GM18861 (cell line): Measurements from ENCODE around the gene SLC39A11.
"Not testable (repeated sequence)": the region's sequence is repeated elsewhere in the genome, so short reads cannot be mapped to it uniquely, and the experiment has no call there.

Experiments used
- ATAC-seq: cut with Tn5 transposase; IDR thresholded peaks from one replicate; pipeline ENCODE4 v1.9.1; 2021; ENCODE audit not compliant: unreplicated experiment

The SLC39A11 gene

GRCh38 chr17:72766761-72767356 lies 325.6 kb downstream of the SLC39A11 start:
- no peak for ATAC-seq

DNA sequence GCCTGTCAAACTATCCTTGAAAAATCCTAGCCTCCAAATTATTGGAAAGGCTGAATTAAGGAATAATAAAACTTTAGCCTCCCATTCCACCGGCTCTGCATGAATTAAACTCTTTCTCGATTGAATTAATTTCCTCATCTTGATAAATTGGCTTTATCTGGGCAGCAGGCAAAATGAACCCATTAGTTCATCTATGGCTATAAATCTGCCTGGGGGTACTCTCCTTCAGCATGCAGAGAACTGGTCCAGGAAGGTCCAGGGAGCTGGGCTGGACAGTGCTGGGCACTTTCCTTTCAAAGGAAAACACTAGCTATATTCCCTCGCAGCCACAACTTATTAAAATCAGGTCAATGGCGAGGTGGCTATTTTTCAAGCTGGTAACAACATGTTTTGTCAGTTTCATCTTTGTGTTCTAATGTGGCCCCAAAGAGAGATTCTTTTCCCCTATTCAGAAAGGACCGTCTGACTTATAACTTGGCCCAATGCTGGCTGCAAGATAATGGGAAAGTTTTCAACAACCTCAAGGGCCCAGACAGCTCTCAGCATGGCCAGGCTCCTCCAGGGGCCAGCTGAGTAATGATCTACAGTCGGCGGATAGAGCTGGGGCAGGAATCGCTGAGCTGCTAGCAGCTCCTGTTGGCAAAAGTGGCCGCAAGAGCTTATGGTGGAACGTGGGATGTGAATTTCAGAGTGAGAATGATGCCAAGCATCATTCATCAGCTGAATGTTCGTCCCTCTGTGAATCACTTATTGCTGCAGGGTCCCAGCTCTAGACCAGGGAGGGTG lies 326.9 kb downstream of the SLC39A11 start:
- ATAC-seq: no peak

DNA sequence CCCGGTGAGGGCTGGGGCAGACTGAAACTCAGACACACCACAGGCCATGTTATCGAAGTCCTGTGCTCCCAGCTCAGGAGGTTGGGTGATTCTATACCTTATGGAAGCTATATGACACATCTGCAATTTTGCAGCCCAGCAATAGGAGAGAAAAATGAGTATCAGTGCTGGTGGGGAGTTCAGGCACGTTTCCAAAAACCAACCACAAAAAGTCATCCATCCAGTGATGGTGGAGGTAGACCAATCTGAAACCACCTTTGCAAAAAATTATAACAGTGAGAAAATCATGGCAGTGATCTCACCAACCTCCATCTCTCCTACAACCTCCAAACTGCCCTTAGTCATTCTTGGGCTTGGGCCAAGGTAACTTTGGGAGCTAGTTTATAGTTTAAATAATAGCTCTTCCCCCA lies 327.9 kb downstream of the SLC39A11 start:
- ATAC-seq: no peak

- no peak for ATAC-seq
Measured at GRCh38 chr17:72763981-72764380, 328.5 kb downstream of the SLC39A11 start.

DNA sequence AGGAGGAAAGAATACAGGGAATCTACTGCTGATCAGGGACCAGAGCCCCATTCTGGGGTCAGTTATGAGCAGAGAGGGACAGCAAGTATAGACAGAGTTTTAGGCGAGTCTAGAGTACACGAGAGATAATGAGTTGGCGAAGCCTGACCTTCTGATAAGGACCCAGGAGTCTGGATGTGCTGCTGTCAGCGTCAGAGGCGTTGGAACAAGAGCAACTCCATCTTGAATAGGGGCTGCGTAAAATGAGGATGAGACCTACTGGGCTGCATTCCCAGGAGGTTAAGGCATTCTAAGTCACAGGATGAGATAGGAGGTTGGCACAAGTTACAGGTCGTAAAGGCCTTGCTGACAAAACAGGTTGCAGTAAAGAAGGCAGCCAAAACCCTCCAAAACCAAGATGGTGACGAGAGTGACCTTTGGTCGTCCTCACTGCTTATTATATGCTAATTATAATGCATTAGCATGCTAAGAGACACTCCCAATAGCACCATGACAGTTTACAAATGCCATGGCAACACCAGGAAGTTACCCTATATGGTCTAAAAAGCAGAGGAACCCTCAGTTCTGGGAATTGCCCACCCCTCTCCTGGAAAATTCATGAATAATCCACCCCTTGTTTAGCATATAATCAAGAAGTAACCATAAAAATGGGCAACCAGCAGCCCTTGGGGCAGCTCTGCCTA lies 330.5 kb downstream of the SLC39A11 start:
- ATAC-seq: not testable (repeated sequence)

DNA sequence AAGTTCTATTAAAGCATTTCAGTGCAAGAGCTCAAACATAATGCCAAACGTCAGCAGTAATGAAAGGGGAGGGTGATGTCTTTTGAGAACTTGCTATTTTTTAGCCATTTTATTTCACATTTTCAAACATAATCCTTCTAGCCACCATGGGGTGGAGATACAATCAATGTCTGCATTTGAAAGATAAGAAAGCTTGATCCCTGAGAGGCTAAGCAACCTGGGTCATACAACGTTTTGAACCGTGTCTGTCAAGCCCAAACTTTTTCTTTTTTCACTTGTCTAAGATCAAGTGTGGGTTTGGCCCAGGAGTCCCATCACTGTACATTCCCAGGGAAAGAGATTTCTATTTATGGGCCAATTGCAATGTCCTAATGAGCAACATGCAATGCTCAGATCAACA lies 331.1 kb downstream of the SLC39A11 start:
- ATAC-seq: no peak

GRCh38 chr17:72760368-72760767 lies 332.1 kb downstream of the SLC39A11 start:
- ATAC-seq: no peak

GRCh38 chr17:72759301-72759700 lies 333.2 kb downstream of the SLC39A11 start:
- ATAC-seq: no peak

DNA sequence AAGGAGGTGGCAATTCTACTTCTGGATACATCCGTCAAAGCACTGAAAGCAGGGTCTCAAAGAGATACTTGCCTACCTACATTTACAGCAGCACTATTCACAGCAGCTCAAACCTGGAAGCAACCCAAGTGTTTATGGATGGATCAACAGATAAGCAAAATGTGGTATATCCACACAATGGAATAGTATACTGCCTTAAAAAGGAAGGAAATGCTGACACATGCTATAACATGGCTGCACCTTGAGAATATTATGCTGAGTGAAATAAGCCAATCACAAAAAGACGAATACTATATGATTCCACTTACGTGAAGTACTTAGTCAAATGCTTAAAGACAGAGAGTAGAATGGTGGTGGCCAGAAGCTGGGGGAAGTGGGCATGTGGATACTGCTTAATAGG lies 336.2 kb downstream of the SLC39A11 start:
- no peak for ATAC-seq

GRCh38 chr17:72754513-72754912 lies 338.0 kb downstream of the SLC39A11 start:
- no peak for ATAC-seq

- no peak for ATAC-seq
Measured at GRCh38 chr17:72751746-72752145, 340.7 kb downstream of the SLC39A11 start.

GRCh38 chr17:72749119-72749572 lies 343.3 kb downstream of the SLC39A11 start:
- no peak for ATAC-seq

DNA sequence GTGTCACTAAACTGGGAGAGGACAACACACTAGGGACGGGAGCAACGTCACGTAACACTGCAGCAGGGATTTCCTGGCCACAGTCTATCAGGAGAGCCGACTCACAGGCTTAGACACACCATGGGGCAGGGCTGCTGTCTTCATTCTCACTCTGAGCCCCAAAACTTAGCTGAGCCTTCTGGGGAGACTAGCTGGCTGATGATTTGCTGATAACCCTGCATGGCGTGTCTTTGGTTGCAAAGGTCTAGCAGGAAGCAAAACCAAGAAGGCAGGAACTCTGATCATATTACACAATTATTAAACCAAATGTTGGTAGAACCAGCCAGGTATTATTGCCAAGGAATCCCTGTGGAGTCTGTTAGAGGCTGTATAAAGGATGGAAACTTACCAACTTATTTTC lies 345.0 kb downstream of the SLC39A11 start:
- no peak for ATAC-seq

DNA sequence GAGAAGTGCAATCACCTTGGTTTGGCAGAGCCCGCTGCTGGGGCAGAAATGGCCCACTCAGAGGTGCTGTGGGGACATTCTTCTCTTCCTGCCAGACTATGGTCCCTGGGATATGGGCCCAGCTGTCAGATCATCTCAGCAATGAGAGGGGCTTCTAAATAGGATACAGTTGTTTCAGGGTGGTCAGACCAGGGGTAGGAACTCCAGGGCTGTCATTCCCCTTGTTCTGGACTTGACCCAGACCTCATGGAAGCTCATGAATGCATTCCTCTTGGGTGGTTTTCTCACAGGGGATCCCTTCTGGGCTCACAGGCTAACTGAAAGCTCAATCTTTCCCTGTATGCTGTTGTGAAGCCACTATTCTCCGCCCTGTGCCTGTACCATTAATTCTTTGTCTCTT lies 347.2 kb downstream of the SLC39A11 start:
- no peak for ATAC-seq

GRCh38 chr17:72743037-72743467 lies 349.4 kb downstream of the SLC39A11 start:
- ATAC-seq: no peak

GRCh38 chr17:72737151-72737690 lies 355.3 kb downstream of the SLC39A11 start:
- ATAC-seq: no peak

DNA sequence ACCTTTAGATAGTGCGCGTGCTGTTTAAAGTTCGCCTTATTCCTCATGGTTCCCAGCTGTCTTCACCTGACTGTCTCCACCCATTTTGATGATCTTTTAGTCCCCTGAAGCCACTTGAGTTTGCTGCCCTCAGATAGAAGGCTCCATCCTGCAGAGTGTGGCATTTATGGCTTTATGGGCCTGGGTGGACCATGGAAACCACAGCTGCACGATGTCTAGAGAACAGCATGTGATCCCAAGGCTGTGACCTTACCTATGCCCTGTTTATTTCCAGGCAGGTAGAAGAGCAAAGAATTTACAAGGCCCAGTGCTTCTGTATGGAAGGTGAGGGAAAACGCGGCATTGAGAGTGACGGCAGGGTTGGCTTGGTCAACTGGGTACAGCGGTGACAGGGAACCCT lies 356.9 kb downstream of the SLC39A11 start:
- ATAC-seq: no peak

GRCh38 chr17:72735048-72735447 lies 357.4 kb downstream of the SLC39A11 start:
- ATAC-seq: no peak

DNA sequence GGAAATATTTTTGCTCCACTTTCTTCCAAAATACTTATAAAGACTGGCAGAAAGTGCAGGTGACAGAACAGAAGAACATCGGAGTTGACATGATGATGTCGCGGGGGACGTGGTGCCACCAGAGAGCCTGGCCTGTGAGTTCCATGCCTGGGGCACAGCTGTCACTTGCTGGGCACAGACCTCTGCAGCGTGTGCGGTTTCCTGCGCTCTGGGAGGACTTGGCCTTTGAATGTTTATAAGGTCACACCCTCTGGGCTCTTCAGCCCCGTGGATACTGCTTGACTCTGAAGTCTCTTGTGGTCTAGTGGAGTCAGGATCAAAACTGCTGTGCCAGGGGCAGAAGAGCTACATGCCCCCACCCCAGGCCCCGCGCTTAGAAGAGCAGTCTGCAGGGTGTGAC lies 357.9 kb downstream of the SLC39A11 start:
- no peak for ATAC-seq

DNA sequence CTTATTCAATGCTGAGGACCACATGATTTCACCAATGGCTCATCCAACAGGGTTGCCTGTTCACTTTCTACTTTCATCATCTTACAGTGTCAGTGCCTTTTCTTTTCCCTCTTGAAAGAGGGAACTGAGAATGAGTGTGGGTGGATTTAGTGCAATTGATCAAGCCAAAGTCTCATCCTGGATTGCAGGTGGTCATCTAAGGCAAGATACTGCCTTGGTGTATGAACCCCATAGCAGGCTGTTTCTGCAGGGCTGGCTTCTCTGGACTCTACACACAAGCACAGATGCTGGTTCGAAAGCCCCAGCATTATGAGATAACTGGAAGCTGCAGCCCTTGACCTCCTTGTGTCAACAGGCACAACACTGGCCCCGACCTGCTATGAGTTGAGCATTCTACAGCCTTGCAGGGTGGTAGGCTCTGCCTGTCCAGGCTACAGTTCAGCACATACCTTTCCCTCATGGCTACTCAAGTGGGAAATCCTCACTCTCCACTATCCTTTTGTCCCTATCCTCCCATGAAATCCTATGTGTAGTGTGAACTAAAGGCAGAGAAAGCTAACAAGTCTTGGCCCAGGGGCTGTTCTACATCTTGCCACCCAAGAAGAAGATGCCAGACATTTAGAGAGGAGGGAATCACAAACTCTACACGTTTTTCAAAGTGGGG lies 358.7 kb downstream of the SLC39A11 start:
- no peak for ATAC-seq
